Thoracic aorta (tissue), 2 donors: ENCODE measurements around the gene POLE4. TPM values are rescaled to one million over a fixed set of nuclear protein-coding genes. Genes with fewer than 3 reads are reported as not detected.
A peak's percentile ranks its signal among the peaks of the same experiment; 100 is the strongest.

Experiments
- ATAC-seq: fragments of 150-250 bp; one replicate; pipeline ENCODE4 v1.8.0; 2017; ENCODE audit warnings: low read depth; ENCODE audit not compliant: insufficient number of reproducible peaks, low FRiP score
- DNase-seq: peaks from one replicate; pipeline ENCODE4 v3.0.0-alpha.2; 2020; ENCODE audit warnings: low spot score
- H3K27ac ChIP-seq, 2 donors: fragments of 200-600 bp; sonication (generic); 1 replicate in 1 of 2; 2 replicates in 1 of 2; pipeline ENCODE4 v1.5.1; 2016; ENCODE audit warnings: mild to moderate bottlenecking in 2 of 2, moderate library complexity in 2 of 2
- H3K27me3 ChIP-seq: fragments of 200-600 bp; sonication (generic); replicated peaks from 2 replicates; pipeline ENCODE4 v1.6.0; 2016; ENCODE audit warnings: mild to moderate bottlenecking; ENCODE audit not compliant: insufficient read depth
- H3K36me3 ChIP-seq: fragments of 200-600 bp; sonication (generic); one replicate; pipeline ENCODE4 v1.5.1; 2016
- H3K4me1 ChIP-seq, 2 donors: fragments of 200-600 bp; sonication (generic); 1 replicate in 1 of 2; 2 replicates in 1 of 2; pipeline versions ENCODE4 v1.5.1 to v1.6.0; 2016; ENCODE audit warnings: low read depth in 2 of 2, mild to moderate bottlenecking in 1 of 2; ENCODE audit not compliant: control insufficient read depth in 1 of 2
- H3K4me3 ChIP-seq: fragments of 200-600 bp; sonication (generic); 2 replicates; pipeline ENCODE4 v1.5.1; 2016; ENCODE audit warnings: mild to moderate bottlenecking
- H3K9me3 ChIP-seq: fragments of 200-600 bp; sonication (generic); 2 replicates; pipeline ENCODE4 v1.5.1; 2016
- CTCF ChIP-seq: fragments of 200-600 bp; sonication (generic); IDR thresholded peaks from one replicate; pipeline ENCODE4 v1.5.1; 2019; ENCODE audit warnings: antibody characterized with exemption
- total RNA-seq, 2 donors: library from RNA; depleted of rRNA; stranded (reverse); fragments of >200 nt; gene quantifications; one replicate each; pipeline versions ENCODE4 v1.1.0 to v1.2.3, GENCODE V29; 2016

Gene POLE4
- total RNA-seq, 2 donors from 2014 or later, result 12.8 to 16.4 TPM

- H3K36me3 ChIP-seq, result no peaks in the 10 kb centered on the region
- ATAC-seq, result no peak
- no peaks in the 10 kb centered on the region for H3K4me1 ChIP-seq
- no peak for TF ChIP-seq CTCF
- DNase-seq, result no peak
- H3K4me3 ChIP-seq, result no peak overlapping the region
- no peak overlapping the region for H3K27ac ChIP-seq
- no peaks in the 10 kb centered on the region for H3K27me3 ChIP-seq
- H3K9me3 ChIP-seq, result no peaks in the 10 kb centered on the region
Observed at GRCh38 chr2:74951211-74951754, 7.2 kb upstream of the POLE4 start.

- no peaks in the 10 kb centered on the region for H3K36me3 ChIP-seq
Observed at GRCh38 chr2:74952575-74952974, 5.9 kb upstream of the POLE4 start.

GRCh38 chr2:74953796-74954499, 4.5 kb upstream of the POLE4 start:
- Histone ChIP-seq H3K4me3 (no peak overlapping the region), H3K27ac (no peak overlapping the region), H3K4me1 (peaks cover 0 to under 1% of the 10 kb centered on the region in 2 donors), H3K27me3 (no peaks in the 10 kb centered on the region), H3K9me3 (no peaks in the 10 kb centered on the region), H3K36me3 (no peaks in the 10 kb centered on the region)
- DNase-seq (no peak), ATAC-seq (no peak)
- no peak for TF ChIP-seq CTCF

More at GRCh38 chr2:74952575-74952974, 5.9 kb upstream of the POLE4 start:
- no peak overlapping the region for H3K27ac ChIP-seq
- DNase-seq (no peak), ATAC-seq (no peak)
- H3K9me3 ChIP-seq, result no peaks in the 10 kb centered on the region
- H3K27me3 ChIP-seq, result no peaks in the 10 kb centered on the region
- no peak overlapping the region for H3K4me3 ChIP-seq
- TF ChIP-seq CTCF, result no peak
- no peaks in the 10 kb centered on the region for H3K4me1 ChIP-seq

- DNase-seq (no peak), ATAC-seq (no peak)
- no peak overlapping the region for H3K4me3 ChIP-seq
- no peak overlapping the region for H3K27ac ChIP-seq
- no peaks in the 10 kb centered on the region for H3K27me3 ChIP-seq
- no peaks in the 10 kb centered on the region for H3K36me3 ChIP-seq
- peaks cover 4 to 6% of the 10 kb centered on the region in 2 donors for H3K4me1 ChIP-seq
- TF ChIP-seq CTCF, result no peak
- no peaks in the 10 kb centered on the region for H3K9me3 ChIP-seq
Observed at GRCh38 chr2:74954500-74954874, 4.0 kb upstream of the POLE4 start.

GRCh38 chr2:74957886-74958273, 563 bp upstream of the POLE4 start:
- no peak for DNase-seq
- Histone ChIP-seq H3K27ac (peak overlapping the region; percentile 88 to 89), H3K4me1 (peaks cover 7 to 8% of the 10 kb centered on the region in 2 donors), H3K4me3 (peak overlapping the region; percentile 91), H3K36me3 (no peaks in the 10 kb centered on the region), H3K9me3 (no peaks in the 10 kb centered on the region), H3K27me3 (no peaks in the 10 kb centered on the region)
- no peak for ATAC-seq
- no peak for TF ChIP-seq CTCF
